NCI-H1930 (cell line): ENCODE results near the gene TNS3.

Experiments used
- DNase-seq, 2 experiments: peaks; one replicate each; lab custom pipeline; 2025; lab: John Stamatoyannopoulos, UW

Gene TNS3

DNA sequence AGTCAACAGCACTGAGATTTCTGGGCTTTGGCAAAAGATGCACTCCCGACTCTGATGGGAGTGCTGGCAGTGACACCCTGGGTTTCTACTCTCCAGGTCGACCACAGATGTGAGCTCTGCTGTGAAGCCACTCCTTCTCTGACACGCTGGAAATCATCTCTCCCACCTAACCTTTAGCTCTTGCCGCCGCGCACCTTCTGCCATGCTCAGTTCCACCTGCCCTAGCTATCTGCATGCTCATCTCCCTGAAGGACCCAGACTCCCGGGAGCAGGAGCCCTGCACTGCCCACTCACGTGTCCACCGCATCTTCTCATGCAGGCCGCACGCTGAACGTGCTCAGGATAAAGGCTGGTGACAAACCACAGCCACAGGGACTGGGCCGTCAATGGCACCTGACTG, 174.8 kb downstream of the TNS3 start:
- no peak for DNase-seq

DNA sequence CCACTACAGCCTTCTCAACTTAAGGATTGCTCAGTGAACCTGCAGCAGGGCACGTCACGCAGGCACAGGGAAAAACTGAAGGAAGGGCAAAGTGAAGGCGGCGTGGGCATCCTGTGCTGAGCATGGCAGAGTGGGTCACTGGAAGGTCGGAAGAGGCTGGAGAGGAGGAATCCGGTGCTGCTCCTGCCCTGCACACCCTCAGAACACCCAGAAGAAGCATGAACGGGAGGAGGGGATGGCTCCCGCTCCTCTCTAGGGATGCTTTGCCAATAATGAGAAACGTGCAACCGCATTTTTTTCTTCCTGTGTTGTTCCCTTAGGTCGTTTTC, 175.1 kb downstream of the TNS3 start:
- DNase-seq: no peak

GRCh38 chr7:47405921-47406800, 175.8 kb downstream of the TNS3 start:
- no peak for DNase-seq

- no peak for DNase-seq
Measured at GRCh38 chr7:47405286-47405904, 176.5 kb downstream of the TNS3 start.

DNA sequence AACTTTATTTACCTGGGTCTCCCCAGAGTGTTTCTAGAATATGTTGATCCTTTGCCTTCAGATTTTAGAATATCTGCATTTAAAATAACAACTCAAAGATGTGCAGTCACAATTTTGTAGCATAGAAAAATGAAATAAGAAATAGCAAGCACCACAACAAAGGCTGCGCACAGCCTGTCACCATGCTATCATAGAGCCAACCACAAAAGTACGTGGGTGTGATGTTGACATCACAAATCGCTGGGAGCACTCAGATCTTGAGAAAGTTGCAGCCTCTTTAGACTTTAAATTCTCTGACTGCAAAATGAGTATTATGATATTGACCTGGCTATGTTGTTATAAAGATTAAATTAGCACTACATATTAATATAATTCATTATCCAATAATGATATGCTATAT, 177.9 kb downstream of the TNS3 start:
- DNase-seq: no peak

DNA sequence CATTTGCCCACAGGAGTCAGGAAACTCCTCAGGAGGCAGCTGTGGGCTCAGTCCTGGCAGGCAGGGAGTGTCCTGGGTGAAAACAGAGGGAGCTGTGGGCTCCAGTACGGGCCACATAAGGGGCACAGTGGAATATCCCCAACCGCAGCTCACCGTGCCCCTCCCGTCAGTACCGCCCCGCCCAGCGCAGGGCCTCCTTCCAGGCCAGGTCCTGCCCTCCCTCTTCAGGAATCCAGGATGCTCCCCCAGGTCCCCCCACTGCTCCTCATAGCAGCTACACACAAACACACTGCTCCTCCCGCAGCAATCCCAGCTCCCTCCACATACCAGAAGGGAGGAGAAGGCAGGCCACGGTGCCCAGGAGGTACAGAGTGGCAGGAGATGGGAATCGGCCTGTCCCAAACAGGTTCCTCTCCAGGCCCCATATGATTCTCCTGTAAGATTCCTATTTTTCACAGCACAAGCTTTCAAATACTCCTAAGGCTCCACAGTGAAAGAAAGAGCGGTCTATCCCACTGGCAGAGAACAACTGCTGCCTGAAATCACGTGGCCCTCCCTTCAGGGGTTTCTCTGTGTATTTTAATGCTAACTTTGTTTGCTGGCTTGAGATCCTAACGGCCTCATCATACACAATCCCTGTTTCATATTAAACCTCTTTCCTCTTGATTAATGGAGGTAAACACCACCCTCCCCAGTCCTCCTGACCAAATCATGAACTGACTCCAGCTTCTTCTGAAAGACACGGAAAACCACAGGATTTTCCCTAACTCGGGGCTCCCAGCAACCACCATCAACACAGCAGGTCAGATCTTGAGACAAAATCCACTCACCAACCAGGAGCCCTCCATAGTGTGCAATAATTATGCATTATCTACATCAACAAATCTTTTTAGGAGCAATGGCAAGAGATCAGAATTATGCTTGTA, 178.7 kb downstream of the TNS3 start:
- no peak for DNase-seq

DNA sequence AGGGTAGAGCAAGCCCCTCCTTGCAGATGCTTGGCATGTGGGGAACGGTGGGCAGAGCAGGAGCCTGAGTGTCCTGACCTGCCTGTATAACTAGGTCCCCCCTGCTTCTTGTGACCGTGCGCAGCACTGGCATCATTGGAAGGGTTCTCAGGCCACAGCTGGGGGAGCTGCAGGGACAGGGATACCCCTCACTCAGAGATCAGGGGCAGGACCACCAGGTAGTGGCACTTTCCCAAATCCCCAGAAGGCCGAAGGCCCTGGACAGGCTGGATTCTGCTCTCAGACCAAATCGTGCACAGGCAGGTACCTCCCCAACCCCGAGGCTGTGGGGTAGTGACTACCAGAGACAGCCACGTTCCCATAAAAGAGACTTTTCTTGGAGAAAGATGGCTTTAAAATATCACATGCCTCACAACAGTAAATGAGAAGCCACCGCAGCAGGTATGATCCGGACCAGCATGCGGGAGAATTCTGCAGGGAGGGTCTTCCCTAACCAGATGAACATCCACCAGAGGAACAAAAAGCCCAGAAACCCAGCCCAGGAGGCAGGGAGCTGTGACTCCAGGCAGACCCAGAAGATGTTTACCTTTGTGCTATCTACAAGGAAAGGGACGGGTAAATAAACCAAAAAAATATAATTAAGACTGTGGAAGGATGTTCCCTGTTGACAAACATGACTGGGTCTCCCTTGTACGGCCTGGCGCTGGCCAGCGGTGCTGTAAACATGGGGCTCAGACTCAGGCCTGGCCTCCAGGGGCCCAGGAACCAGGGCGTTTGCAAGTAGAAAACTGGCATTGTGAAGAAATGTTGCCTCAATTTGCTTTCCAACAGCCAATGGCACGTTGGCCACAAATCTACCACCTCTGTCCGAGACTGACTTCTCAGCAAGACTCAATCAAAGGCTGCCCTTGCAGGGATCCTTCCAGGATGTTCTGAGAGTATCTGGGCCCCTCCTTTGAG, 180.0 kb downstream of the TNS3 start:
- DNase-seq: no peak

- no peak for DNase-seq
Measured at GRCh38 chr7:47400741-47401206, 181.1 kb downstream of the TNS3 start.

DNA sequence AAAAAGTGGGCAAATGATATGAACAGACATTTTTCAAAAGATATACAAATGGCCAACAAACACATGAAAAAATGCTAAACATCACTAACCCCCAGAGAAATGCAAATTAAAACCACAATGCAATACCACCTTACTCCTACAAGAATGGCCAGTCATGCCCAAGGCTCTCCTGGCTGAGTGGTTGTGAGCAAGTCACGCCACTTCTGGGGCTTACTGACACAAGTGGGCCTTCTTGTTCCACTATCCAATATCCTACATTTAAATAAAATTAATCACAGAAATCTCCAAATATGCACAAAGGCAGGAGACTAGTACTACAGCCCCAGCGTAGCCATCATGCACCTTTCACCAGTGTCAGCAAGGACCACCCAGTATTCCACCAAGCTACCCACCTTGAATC, 181.9 kb downstream of the TNS3 start:
- DNase-seq: no peak

DNA sequence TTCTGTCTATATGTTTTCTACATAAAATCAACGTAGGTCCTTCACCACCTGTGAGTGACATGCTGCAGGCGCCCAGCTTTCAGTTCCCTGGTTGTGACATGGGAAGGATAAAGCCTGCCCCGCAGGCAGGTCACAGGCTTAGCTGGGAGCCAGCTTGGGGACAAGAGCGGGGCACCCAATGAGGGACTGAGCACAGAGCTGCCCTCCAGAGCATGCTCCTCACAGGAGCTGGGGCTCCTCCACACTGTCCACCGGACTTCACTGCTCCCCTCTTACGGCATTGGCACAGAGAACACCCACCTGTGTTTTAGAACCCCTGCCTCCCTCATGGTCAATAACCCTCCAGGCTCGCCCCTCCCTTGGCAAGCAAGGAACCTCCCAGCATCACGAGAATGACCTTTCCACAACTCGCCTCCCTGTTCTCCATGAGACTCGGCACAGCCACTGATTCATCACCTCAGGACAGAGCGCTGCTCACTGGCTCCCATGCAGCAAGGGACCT, 187.1 kb downstream of the TNS3 start:
- DNase-seq: no peak

DNA sequence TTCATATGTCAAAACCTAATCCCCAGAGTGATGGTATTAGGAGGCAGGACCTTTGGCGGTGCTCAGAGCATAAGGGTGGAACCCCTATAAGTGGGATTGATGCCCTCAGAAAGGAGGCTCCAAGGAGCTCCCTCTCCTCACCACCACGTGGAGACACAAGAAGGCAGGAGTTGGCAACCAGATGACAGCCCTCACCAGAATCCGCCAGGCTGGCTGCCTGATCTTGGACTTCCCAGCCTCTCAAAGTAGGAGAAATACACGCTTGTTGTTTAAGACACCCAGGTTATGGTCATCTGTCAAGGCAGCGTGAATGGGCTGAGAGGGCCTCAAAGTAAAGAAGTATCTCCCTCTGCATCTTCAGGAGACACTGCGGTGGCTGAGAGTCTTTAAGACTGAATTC, 187.7 kb downstream of the TNS3 start:
- no peak for DNase-seq

DNA sequence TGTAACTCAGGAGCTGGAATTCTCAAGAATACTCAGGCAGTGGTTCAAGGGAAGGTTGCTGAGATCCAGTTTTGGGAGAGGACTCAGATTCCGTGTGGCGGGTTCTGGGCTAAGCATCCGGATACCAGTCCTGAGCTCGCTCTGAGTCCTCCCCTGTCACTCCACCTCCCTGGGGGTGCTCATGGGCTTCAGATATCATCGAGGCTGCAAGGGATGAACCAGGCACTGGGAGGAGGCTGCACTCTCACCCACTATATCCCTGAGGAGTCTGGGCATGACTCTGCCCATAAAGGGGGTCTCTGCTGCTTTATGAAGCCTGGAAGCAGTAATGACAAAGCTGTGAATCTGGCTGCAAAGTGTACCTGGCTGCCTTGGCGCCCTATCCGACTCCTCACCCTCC, 188.5 kb downstream of the TNS3 start:
- no peak for DNase-seq

DNA sequence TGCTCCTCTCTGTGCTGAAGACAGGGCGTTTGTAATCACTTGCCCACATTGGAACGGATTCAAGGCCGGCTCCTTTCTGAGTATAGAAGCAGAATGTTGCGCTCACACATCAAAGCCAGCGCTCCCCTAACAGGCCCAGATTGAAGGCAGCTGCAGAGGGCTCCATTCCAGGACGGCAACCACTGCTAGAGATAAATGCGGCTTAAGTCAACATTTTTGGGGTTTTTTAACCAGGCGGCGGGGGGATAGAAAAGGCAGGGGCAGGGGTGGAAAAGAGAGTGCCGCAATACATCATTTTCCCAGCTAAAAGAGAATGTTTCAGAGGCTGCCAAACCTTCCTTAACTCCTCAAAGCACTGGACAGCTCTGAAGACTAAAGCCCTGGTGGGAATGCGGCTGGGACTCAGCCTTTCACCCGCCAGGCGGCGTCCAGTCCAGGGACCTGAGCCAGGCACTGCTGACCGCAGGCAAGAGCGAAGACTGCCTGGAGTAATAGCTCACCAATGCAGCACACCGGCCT, 189.6 kb downstream of the TNS3 start:
- DNase-seq: no peak

GRCh38 chr7:47391726-47392125, 190.2 kb downstream of the TNS3 start:
- DNase-seq: no peak

- DNase-seq: no peak
Measured at GRCh38 chr7:47390914-47391313, 191.0 kb downstream of the TNS3 start.

GRCh38 chr7:47389923-47390630, 191.8 kb downstream of the TNS3 start:
- no peak for DNase-seq

- DNase-seq: no peak
Measured at GRCh38 chr7:47389171-47389922, 192.6 kb downstream of the TNS3 start.

GRCh38 chr7:47387506-47387905, 194.4 kb downstream of the TNS3 start:
- DNase-seq: no peak

- DNase-seq: no peak
Measured at GRCh38 chr7:47386273-47386835, 195.6 kb downstream of the TNS3 start.
